GM23338 (cell line): Measurements from ENCODE around the gene MAPK9.

Source experiments
- NANOG ChIP-seq: IDR thresholded peaks from 2 replicates; pipeline ENCODE4 v1.6.1; 2016; ENCODE audit warnings: antibody characterized with exemption, borderline replicate concordance
- POLR2AphosphoS5 ChIP-seq: IDR thresholded peaks from 2 replicates; pipeline ENCODE4 v1.6.1; 2016; ENCODE audit warnings: antibody characterized with exemption, low read depth
- ZNF114 ChIP-seq: fragments of 250-450 bp; sonication (Bioruptor Pico); IDR thresholded peaks from 2 replicates; pipeline ENCODE4 v1.5.0; 2020; ENCODE audit warnings: mild to moderate bottlenecking, moderate library complexity
- TF ChIP-seq, protein P1 (sequence below), 2 experiments: fragments of 200-600 bp in 1 of 2; sonication (generic) in 1 of 2; conservative IDR thresholded peaks; 2 replicates each; pipeline versions ENCODE4 v1.5.1 to v1.6.1; 2016 to 2017; ENCODE audit warnings: antibody characterized with exemption in 2 of 2, low read depth in 2 of 2, mild to moderate bottlenecking in 2 of 2, moderate library complexity in 1 of 2

- TF ChIP-seq, protein P1, sequence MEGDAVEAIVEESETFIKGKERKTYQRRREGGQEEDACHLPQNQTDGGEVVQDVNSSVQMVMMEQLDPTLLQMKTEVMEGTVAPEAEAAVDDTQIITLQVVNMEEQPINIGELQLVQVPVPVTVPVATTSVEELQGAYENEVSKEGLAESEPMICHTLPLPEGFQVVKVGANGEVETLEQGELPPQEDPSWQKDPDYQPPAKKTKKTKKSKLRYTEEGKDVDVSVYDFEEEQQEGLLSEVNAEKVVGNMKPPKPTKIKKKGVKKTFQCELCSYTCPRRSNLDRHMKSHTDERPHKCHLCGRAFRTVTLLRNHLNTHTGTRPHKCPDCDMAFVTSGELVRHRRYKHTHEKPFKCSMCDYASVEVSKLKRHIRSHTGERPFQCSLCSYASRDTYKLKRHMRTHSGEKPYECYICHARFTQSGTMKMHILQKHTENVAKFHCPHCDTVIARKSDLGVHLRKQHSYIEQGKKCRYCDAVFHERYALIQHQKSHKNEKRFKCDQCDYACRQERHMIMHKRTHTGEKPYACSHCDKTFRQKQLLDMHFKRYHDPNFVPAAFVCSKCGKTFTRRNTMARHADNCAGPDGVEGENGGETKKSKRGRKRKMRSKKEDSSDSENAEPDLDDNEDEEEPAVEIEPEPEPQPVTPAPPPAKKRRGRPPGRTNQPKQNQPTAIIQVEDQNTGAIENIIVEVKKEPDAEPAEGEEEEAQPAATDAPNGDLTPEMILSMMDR (conservative IDR thresholded peaks at IDR 0.05; ENCODE audit: low read depth in 2 of 2) = no peak
- TF ChIP-seq ZNF114 (no peak), POLR2AphosphoS5 (no peak), NANOG (no peak)
These were observed 40.0 kb downstream of the MAPK9 start for GRCh38 chr5:180251887-180252286.
